ENCODE data around the gene CCDC9B. TPM values are rescaled to one million over a fixed set of nuclear protein-coding genes. Genes with fewer than 3 reads are reported as not detected.

CCDC9B gene
- total RNA-seq, 1 donor: 23.9 TPM

DNA sequence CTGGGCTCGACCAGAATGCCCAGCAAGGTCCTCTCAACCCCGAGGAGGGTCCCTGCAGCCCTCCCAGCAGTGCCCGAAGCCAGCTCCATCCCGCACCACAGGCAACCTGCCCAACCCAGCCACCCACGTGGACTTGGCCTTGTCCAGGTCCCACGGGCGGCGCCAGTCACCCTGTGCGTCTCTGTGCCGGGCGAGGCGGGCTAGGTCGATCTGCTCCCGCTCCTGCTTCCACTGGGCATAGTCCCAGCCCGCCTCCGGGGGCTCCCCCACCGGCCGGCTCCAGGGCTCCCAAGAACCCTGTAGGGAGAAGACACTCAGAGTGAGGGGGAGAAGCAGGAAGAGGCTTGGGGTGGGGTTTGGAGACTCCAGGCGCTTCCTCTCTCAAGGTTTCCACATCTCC lies 3.1 kb downstream of the CCDC9B start:
- DNase-seq (ENCODE audit: insufficient read length, low spot score, missing footprints): no peak
- peak overlapping the region; percentile 63 for H3K4me3 ChIP-seq (ENCODE audit: insufficient read depth, low read length)
- H3K9me3 ChIP-seq (ENCODE audit: low read depth, low read length): no peaks in the 10 kb centered on the region
- no peak overlapping the region for H2AFZ ChIP-seq (ENCODE audit: low read length)
- H3K4me1 ChIP-seq (ENCODE audit: insufficient read depth, low read length): peaks cover 72% of the 10 kb centered on the region
- no peaks in the 10 kb centered on the region for H4K20me1 ChIP-seq (ENCODE audit: insufficient read depth, low read length)
- H3K79me2 ChIP-seq (ENCODE audit: insufficient read depth, low read length): peaks cover 25% of the 10 kb centered on the region
- peaks cover 14% of the 10 kb centered on the region for H3K36me3 ChIP-seq (ENCODE audit: insufficient read depth, low read length)
- no peak for TF ChIP-seq CTCF (IDR thresholded peaks at IDR 0.05; ENCODE audit: extremely low read depth, low read depth, low read length)
- peak overlapping the region; percentile 77 for H3K4me2 ChIP-seq (ENCODE audit: insufficient read depth, low read length)
- H3K27me3 ChIP-seq (ENCODE audit: insufficient read depth, low read length): no peaks in the 10 kb centered on the region
- H3K27ac ChIP-seq (ENCODE audit: low read depth, low read length): peak overlapping the region; percentile 99

GRCh38 chr15:40336744-40337122 lies 4.0 kb downstream of the CCDC9B start:
- Histone ChIP-seq H2AFZ (ENCODE audit: low read length) (no peak overlapping the region), H4K20me1 (ENCODE audit: insufficient read depth, low read length) (no peaks in the 10 kb centered on the region), H3K4me2 (ENCODE audit: insufficient read depth, low read length) (no peak overlapping the region), H3K4me3 (ENCODE audit: insufficient read depth, low read length) (no peak overlapping the region), H3K27ac (ENCODE audit: low read depth, low read length) (peak overlapping the region; percentile 23), H3K27me3 (ENCODE audit: insufficient read depth, low read length) (no peaks in the 10 kb centered on the region), H3K36me3 (ENCODE audit: insufficient read depth, low read length) (peaks cover 14% of the 10 kb centered on the region), H3K9me3 (ENCODE audit: low read depth, low read length) (no peaks in the 10 kb centered on the region), H3K4me1 (ENCODE audit: insufficient read depth, low read length) (peaks cover 66% of the 10 kb centered on the region), H3K79me2 (ENCODE audit: insufficient read depth, low read length) (peaks cover 25% of the 10 kb centered on the region)
- DNase-seq (ENCODE audit: insufficient read length, low spot score, missing footprints): peak; percentile 50
- TF ChIP-seq CTCF (IDR thresholded peaks at IDR 0.05; ENCODE audit: extremely low read depth, low read depth, low read length): no peak

DNA sequence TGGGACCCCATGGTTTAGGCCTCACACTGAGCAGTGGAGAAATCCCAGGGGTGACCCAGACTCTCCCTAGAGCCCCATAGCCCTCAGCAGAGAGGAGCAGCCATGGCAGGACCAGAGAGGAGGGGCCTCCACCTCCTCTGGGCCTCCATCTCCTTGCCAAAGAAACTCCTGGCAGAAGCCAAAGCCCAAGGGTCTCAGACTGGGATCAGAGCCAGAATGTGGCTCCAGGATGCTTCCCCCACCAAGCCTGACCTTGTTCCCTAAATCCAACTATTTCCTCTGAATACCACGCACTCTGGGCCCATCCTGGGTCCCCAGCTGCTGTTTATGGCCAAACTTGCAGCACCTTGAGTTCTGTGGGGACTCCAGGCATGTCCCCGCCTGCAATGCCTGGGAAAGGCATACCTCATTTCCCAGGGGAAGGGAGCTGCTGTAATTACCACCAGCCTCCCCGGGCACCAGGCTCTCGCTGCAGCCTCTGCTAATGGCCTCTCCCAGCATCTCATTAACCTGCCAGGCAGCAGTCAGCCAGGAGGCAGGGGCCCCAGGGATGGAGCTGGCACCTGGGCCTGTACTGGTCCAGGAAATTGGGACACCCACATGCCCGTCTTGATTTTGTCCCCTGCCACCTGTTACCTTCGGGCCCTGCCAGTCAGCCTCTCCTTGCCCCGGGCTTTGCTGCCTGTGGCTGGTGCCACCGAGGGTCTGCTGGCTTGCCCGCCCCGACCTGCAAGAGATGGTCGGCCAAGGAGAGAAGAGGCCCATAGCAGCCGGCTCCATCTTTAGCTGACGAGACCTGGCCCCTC lies 4.6 kb downstream of the CCDC9B start:
- Histone ChIP-seq H3K4me1 (ENCODE audit: insufficient read depth, low read length) (peaks cover 60% of the 10 kb centered on the region), H3K27ac (ENCODE audit: low read depth, low read length) (peak overlapping the region; percentile 23)

More for the DNA sequence above, 4.6 kb downstream of the CCDC9B start:
- TF ChIP-seq CTCF (IDR thresholded peaks at IDR 0.05; ENCODE audit: extremely low read depth, low read depth, low read length): no peak
- Histone ChIP-seq H2AFZ (ENCODE audit: low read length) (no peak overlapping the region), H3K36me3 (ENCODE audit: insufficient read depth, low read length) (peaks cover 14% of the 10 kb centered on the region), H4K20me1 (ENCODE audit: insufficient read depth, low read length) (no peaks in the 10 kb centered on the region), H3K79me2 (ENCODE audit: insufficient read depth, low read length) (peaks cover 25% of the 10 kb centered on the region), H3K4me3 (ENCODE audit: insufficient read depth, low read length) (no peak overlapping the region), H3K27me3 (ENCODE audit: insufficient read depth, low read length) (no peaks in the 10 kb centered on the region), H3K9me3 (ENCODE audit: low read depth, low read length) (no peaks in the 10 kb centered on the region), H3K4me2 (ENCODE audit: insufficient read depth, low read length) (no peak overlapping the region)
- DNase-seq (ENCODE audit: insufficient read length, low spot score, missing footprints): peak; percentile 73

All from osteoblast (primary cell).